Activated B cell treated with CpG ODN at 0.5 μM for 24 hours (primary cell): ENCODE measurements around the gene EGLN1. TPM values are rescaled to one million over a fixed set of nuclear protein-coding genes. Genes with fewer than 3 reads are reported as not detected.
"Not testable (repeated sequence)": the region's sequence is repeated elsewhere in the genome, so short reads cannot be mapped to it uniquely, and the experiment has no call there.

Source experiments
- ATAC-seq: fragments of 200-7000 bp; cut with Tn5 transposase; one replicate; pipeline ENCODE4 v1.10.0; 2021; ENCODE audit warnings: low read depth, mild to moderate bottlenecking, moderate library complexity
- CTCF ChIA-PET: fragments of 350-600 bp; sonication (Branson Sonifier 250); formaldehyde crosslinking; loops from one replicate; lab custom pipeline; 2021; ENCODE audit warnings: antibody characterized with exemption; lab: Charles Lee
- POLR2A ChIA-PET: fragments of 350-600 bp; sonication (Branson Sonifier 250); formaldehyde crosslinking; loops from one replicate; lab custom pipeline; 2021; ENCODE audit warnings: antibody characterized with exemption; lab: Charles Lee
- DNase-seq: peaks from one replicate; pipeline ENCODE4 v3.0.0; 2022
- H3K27ac Mint-ChIP-seq: one replicate; pipeline ENCODE4 v1.8.0; 2020; ENCODE audit warnings: mixed read lengths
- H3K27me3 Mint-ChIP-seq: one replicate; pipeline ENCODE4 v1.8.0; 2021; ENCODE audit warnings: mixed read lengths
- H3K36me3 Mint-ChIP-seq: one replicate; pipeline ENCODE4 v1.8.0; 2021; ENCODE audit warnings: low read depth, mixed read lengths
- H3K4me1 Mint-ChIP-seq: one replicate; pipeline ENCODE4 v1.8.0; 2021; ENCODE audit warnings: mixed read lengths
- H3K4me3 Mint-ChIP-seq: one replicate; pipeline ENCODE4 v1.8.0; 2020; ENCODE audit warnings: mild to moderate bottlenecking, mixed read lengths
- H3K9me3 Mint-ChIP-seq: one replicate; pipeline ENCODE4 v1.8.0; 2020; ENCODE audit warnings: mixed read lengths
- CTCF ChIP-seq: fragments of 200-600 bp; IDR thresholded peaks from one replicate; pipeline ENCODE4 v1.8.0; 2022; ENCODE audit warnings: antibody characterized with exemption, mild to moderate bottlenecking
- intact Hi-C: fragments of 100-400 bp; cut with micrococcal nuclease; formaldehyde crosslinking; loops from one replicate; pipeline ENCODE4 v1.15.1; 2024
- total RNA-seq: library from RNA; stranded (reverse); gene quantifications from 2 replicates; pipeline ENCODE4 v1.2.3, GENCODE V29; 2022

Gene EGLN1
- total RNA-seq, 1 donor from 2014 or later = 15.6 TPM

DNA sequence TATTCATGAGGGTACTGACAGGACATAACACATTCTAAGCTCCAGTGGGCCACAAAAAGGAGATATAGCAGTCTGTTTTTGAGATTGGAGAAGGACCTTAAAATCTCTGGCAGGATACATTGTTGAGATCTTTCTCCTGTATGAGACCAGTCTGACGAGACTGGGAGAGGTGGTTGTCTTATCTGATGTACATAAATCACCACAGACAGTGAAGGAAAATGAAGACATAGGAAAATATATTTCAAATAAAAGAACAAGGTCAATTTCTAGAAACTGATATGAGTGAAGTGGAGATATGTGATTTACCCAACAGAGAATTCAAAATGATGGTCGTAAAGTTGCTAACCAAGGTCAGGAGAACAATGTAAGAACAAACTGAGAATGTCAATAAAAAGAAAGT, 21.3 kb upstream of the EGLN1 start:
- peaks cover 31% of the 10 kb centered on the region for H3K27me3 Mint-ChIP-seq
- peaks cover 14% of the 10 kb centered on the region for H3K9me3 Mint-ChIP-seq
- no peak overlapping the region for H3K4me3 Mint-ChIP-seq
- no peaks in the 10 kb centered on the region for H3K4me1 Mint-ChIP-seq
- ChIA-PET CTCF (no interaction called here), POLR2A (no interaction called here)
- intact Hi-C loops = no loop called here
- no peak overlapping the region for H3K27ac Mint-ChIP-seq
- no peak for TF ChIP-seq CTCF
- DNase-seq = no peak
- no peak for ATAC-seq
- no peaks in the 10 kb centered on the region for H3K36me3 Mint-ChIP-seq

GRCh38 chr1:231442735-231443134, 20.6 kb upstream of the EGLN1 start:
- intact Hi-C loops = no loop called here
- H3K27me3 Mint-ChIP-seq = peaks cover 31% of the 10 kb centered on the region

GRCh38 chr1:231432996-231433395, 10.9 kb upstream of the EGLN1 start:
- POLR2A ChIA-PET = no interaction called here
- CTCF ChIA-PET = interaction anchor here (0.7 kb wide), 1 partner anchor 19 kb away, joined by 4 read pairs; no protein-coding TSS in a partner anchor
- H3K27ac Mint-ChIP-seq = no peak overlapping the region
- H3K9me3 Mint-ChIP-seq = peaks cover 4% of the 10 kb centered on the region
- no peak for TF ChIP-seq CTCF
- intact Hi-C loops = no loop called here
- no peak overlapping the region for H3K4me3 Mint-ChIP-seq
- peaks cover 10% of the 10 kb centered on the region for H3K27me3 Mint-ChIP-seq
- DNase-seq (no peak), ATAC-seq (no peak)
- H3K36me3 Mint-ChIP-seq = no peaks in the 10 kb centered on the region
- H3K4me1 Mint-ChIP-seq = no peaks in the 10 kb centered on the region

More at GRCh38 chr1:231442735-231443134, 20.6 kb upstream of the EGLN1 start:
- Mint-ChIP-seq H3K36me3 (no peaks in the 10 kb centered on the region), H3K9me3 (peaks cover 14% of the 10 kb centered on the region), H3K27ac (no peak overlapping the region), H3K4me1 (no peaks in the 10 kb centered on the region), H3K4me3 (no peak overlapping the region)
- no peak for TF ChIP-seq CTCF
- CTCF ChIA-PET = no interaction called here
- ATAC-seq = no peak
- no peak for DNase-seq
- POLR2A ChIA-PET = no interaction called here

- POLR2A ChIA-PET = no interaction called here
- H3K27ac Mint-ChIP-seq = no peak overlapping the region
- intact Hi-C loops = no loop called here
- no peak for DNase-seq
- no peak for ATAC-seq
- peaks cover 10% of the 10 kb centered on the region for H3K27me3 Mint-ChIP-seq
- CTCF ChIA-PET = no interaction called here
- H3K9me3 Mint-ChIP-seq = peaks cover 4% of the 10 kb centered on the region
- no peak for TF ChIP-seq CTCF
- H3K4me1 Mint-ChIP-seq = no peaks in the 10 kb centered on the region
- H3K36me3 Mint-ChIP-seq = no peaks in the 10 kb centered on the region
- no peak overlapping the region for H3K4me3 Mint-ChIP-seq
These were observed 9.8 kb upstream of the EGLN1 start for GRCh38 chr1:231431665-231432415.

DNA sequence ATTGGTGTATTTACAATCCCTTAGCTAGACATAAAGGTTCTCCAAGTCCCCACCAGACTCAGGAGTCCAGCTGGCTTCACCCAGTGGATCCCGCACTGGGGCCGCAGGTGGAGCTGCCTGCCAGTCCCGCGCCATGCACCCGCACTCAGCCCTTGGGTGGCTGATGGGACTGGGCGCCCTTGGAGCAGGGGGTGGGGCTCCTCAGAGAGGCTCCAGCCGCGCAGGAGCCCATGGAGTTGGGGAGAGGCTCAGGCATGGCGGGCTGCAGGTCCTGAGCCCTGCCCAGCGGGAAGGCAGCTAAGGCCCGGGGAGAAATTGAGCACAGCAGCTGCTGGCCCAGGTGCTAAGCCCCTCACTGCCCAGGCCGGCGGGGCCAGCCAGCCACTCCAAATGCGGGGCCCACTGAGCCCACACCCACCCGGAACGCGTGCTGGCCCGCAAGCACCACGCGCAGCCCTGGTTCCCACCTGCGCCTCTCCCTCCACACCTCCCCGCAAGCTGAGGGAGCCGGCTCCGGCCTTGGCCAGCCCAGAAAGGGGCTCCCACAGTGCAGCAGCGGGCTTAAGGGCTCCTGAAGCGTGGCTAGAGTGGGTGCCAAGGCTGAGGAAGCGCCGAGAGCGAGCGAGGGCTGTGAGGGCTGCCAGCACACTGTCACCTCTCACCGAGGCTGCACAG, 8.7 kb upstream of the EGLN1 start:
- H3K9me3 Mint-ChIP-seq, ATAC-seq, H3K27ac Mint-ChIP-seq, DNase-seq, H3K36me3 Mint-ChIP-seq, H3K4me3 Mint-ChIP-seq, H3K27me3 Mint-ChIP-seq, CTCF ChIA-PET, POLR2A ChIA-PET, H3K4me1 Mint-ChIP-seq, intact Hi-C loops: not testable (repeated sequence)
